ENCODE results near the gene GGT6. TPM values are rescaled to one million over a fixed set of nuclear protein-coding genes. Genes with fewer than 3 reads are reported as not detected.

GGT6 gene
- total RNA-seq, 1 donor from 2014 or later: not detected

DNA sequence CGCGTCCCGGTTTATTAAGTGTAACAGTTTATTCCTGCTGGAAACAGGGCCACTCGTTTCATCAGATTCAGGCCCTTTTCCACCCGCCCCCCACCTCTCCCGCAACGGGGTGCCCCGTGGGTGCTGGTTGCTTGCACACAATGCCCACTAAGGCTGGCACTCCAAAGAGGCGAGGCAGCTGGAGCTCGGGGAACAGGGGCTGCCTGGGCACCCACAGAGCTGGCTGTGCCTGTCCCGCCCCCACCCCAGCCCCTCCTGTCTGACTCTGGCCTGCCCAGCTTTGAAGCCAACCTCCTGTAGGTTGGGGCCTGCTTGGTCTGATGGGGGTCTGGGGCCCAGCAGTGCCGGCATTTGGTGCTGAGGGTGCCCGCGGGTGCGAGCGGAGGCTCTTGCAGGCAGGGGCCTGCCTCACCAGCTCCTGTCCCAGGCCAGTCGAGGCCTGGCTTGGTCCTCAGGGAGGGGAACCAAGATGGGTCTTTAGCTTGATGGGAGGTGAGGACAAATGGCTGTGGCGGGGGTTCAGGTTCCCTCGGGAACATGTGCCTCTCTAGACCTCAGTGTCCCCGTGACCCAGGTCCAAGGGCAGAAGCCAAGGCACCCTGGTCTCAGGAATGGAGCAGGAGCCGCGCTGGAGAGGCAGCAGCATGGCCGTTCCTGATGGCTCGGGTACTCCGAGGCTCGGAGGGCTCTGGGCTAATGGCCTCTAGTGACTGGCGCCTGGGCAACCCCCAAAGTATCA, 25.3 kb downstream of the GGT6 start:
- DNase-seq (ENCODE audit: low spot score in 2 of 2): no peak
- intact Hi-C loops (cut with DNase I): no loop called here
- Histone ChIP-seq H3K27me3 (no peaks in the 10 kb centered on the region), H3K4me1 (peaks cover 4 to 20% of the 10 kb centered on the region in 2 donors), H3K27ac (peak overlapping the region in 1 of 2 donors; percentile 49), H3K4me3 (no peak overlapping the region), H3K9me3 (no peaks in the 10 kb centered on the region), H3K36me3 (peaks cover 16 to 18% of the 10 kb centered on the region in 2 donors)
- TF ChIP-seq CTCF (IDR thresholded peaks at IDR 0.05): no peak

DNA sequence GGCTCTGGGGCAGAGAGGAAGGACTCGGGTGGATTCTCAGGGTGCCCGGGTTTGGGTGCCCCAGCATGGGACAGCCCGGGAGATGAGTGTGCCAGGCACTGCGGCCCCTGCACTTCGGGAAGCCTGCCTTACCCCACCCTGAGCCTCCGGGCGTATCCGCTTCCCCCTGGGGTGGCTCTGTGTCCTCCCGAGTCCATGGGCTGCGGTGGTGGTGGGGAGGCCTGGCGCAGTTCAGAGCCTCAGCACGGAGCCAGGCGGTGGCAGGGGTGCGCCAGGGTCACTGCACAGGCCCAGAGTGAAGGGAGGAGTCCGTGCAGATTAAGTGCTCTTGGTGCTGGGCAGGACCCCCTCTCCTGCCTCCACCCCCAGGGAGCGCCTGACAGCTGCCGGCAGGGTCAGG, 25.9 kb downstream of the GGT6 start:
- TF ChIP-seq CTCF (IDR thresholded peaks at IDR 0.05): no peak
- no peak overlapping the region for H3K4me3 ChIP-seq
- H3K9me3 ChIP-seq: no peaks in the 10 kb centered on the region
- no peak for DNase-seq (ENCODE audit: low spot score in 2 of 2)
- peak overlapping the region in 1 of 2 donors; percentile 49 for H3K27ac ChIP-seq
- H3K27me3 ChIP-seq: no peaks in the 10 kb centered on the region
- intact Hi-C loops (cut with DNase I): no loop called here
- peaks cover 10 to 13% of the 10 kb centered on the region in 2 donors for H3K36me3 ChIP-seq
- peaks cover 4 to 20% of the 10 kb centered on the region in 2 donors for H3K4me1 ChIP-seq

DNA sequence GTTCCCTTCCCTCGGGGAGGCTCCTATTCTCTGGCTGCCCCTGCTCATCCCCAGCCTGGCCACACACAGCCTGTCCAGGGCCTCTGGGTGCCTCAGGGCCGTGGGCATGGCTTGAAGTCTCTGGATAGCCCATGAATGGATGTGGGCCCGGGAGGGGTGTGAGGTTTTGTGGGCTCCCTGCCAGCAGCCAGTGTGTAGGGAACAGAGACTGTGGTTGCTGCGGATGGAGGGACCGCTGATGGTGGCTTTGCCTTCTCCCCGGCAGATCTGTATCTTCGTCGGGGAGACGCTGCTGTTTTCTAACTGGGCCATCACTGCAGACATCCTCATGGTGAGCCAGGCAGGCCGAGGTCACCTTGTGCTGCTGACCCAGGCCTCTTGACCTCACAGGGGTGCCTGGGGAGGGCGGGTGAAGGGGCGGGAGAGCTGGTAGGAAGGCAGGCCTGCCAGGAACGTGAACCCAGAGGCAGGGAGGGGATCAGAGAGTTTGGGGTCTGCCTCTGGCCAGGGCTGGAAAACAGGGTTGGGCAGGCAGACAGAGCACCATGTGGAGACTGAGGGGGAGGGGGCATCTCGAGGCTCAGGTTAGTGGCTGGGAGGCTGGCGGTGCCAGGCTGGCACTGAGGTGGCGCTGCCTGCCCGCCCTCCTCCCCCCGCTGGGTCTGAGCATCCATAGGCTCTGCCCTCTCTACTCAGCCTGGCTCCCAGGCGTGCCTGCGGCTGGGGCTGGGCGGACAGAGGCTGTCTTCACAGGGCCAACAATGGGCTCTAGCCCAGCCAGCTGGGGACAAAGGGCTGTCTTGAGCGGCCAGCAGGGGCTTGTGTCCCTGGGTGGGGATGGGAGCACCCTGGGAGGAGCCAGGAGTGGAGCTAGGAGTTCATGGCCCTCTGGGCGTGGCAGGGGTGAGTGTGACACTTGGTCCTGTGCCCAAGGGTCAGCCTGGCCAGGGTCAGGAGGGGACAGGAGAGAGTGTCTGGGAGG, 26.6 kb downstream of the GGT6 start:
- TF ChIP-seq CTCF (IDR thresholded peaks at IDR 0.05): no peak
- H3K4me3 ChIP-seq: no peak overlapping the region
- peaks cover 5 to 6% of the 10 kb centered on the region in 2 donors for H3K36me3 ChIP-seq
- no peaks in the 10 kb centered on the region for H3K9me3 ChIP-seq
- no peaks in the 10 kb centered on the region for H3K27me3 ChIP-seq
- peak overlapping the region in 1 of 2 donors; percentile 49 for H3K27ac ChIP-seq
- intact Hi-C loops (cut with DNase I): no loop called here
- peaks cover 4 to 20% of the 10 kb centered on the region in 2 donors for H3K4me1 ChIP-seq
- DNase-seq (ENCODE audit: low spot score in 2 of 2): no peak

- H3K4me1 ChIP-seq: peaks cover 4 to 20% of the 10 kb centered on the region in 2 donors
- intact Hi-C loops (cut with DNase I): no loop called here
- TF ChIP-seq CTCF (IDR thresholded peaks at IDR 0.05): no peak
- H3K27ac ChIP-seq: no peak overlapping the region
- no peaks in the 10 kb centered on the region for H3K9me3 ChIP-seq
- DNase-seq (ENCODE audit: low spot score in 2 of 2): no peak
- no peaks in the 10 kb centered on the region for H3K27me3 ChIP-seq
- H3K36me3 ChIP-seq: no peaks in the 10 kb centered on the region
- no peak overlapping the region for H3K4me3 ChIP-seq
Measured at GRCh38 chr17:4532860-4533522, 27.4 kb downstream of the GGT6 start.

DNA sequence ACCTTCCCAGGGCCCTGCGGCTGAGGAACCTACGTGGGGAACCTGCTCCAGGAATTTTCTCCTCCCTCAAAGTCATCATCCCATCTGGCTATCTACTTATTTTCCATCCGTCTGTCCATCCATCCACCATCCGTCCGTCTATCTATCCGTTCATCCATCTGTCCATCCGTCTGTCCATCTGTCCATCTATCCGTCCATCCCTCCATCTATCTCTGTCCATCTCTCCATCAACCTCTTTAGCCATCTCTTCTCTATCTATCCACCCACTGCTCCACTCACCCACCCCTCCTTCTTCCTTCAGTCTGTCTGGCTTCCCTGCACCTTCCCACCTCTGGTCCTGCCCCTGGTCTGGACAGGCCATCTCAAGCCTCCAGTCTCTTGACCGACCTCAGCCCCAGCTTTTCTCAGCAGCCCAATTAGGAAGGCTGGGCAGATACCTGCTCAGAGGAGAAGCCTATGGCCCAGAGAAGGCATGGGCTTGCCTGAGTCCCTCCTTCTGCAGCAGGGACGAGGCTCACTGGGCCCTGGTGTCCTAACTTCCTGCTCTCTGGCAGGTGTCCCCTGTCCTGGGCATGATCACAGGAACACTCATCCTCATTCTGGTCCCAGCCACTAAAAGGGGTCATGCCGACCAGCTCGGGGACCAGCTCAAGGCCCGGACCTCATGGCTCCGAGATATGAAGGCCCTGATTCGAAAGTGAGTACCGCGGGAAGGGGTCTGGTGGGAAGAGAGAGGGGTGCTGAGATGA, 28.2 kb downstream of the GGT6 start:
- TF ChIP-seq CTCF (IDR thresholded peaks at IDR 0.05): no peak
- DNase-seq (ENCODE audit: low spot score in 2 of 2): no peak
- Histone ChIP-seq H3K27me3 (no peaks in the 10 kb centered on the region), H3K27ac (no peak overlapping the region), H3K9me3 (no peaks in the 10 kb centered on the region), H3K4me1 (peaks cover 3 to 16% of the 10 kb centered on the region in 2 donors), H3K4me3 (no peak overlapping the region), H3K36me3 (no peaks in the 10 kb centered on the region)
- intact Hi-C loops (cut with DNase I): no loop called here

Data from ascending aorta (tissue), 2 donors.